ENCODE measurements around the gene CACNA1B. TPM values are rescaled to one million over a fixed set of nuclear protein-coding genes. Genes with fewer than 3 reads are reported as not detected.
A peak's percentile ranks its signal among the peaks of the same experiment; 100 is the strongest.

The CACNA1B gene
- total RNA-seq, 4 donors from 2014 or later = 0.13 to 0.42 (median 0.31) TPM

- H3K36me3 ChIP-seq = no peaks in the 10 kb centered on the region
- intact Hi-C loops (cut with DNase I) = no loop called here
- peak; percentile 88 for DNase-seq (ENCODE audit: extremely low spot score)
- TF ChIP-seq POLR2AphosphoS5 (IDR thresholded peaks at IDR 0.05) (no peak), EP300 (IDR thresholded peaks at IDR 0.05) (no peak), POLR2A (IDR thresholded peaks at IDR 0.05; ENCODE audit: low read depth) (no peak)
- TF ChIP-seq, protein P1, sequence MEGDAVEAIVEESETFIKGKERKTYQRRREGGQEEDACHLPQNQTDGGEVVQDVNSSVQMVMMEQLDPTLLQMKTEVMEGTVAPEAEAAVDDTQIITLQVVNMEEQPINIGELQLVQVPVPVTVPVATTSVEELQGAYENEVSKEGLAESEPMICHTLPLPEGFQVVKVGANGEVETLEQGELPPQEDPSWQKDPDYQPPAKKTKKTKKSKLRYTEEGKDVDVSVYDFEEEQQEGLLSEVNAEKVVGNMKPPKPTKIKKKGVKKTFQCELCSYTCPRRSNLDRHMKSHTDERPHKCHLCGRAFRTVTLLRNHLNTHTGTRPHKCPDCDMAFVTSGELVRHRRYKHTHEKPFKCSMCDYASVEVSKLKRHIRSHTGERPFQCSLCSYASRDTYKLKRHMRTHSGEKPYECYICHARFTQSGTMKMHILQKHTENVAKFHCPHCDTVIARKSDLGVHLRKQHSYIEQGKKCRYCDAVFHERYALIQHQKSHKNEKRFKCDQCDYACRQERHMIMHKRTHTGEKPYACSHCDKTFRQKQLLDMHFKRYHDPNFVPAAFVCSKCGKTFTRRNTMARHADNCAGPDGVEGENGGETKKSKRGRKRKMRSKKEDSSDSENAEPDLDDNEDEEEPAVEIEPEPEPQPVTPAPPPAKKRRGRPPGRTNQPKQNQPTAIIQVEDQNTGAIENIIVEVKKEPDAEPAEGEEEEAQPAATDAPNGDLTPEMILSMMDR (IDR thresholded peaks at IDR 0.05) = no peak
- no peak overlapping the region for H3K4me3 ChIP-seq
- no peaks in the 10 kb centered on the region for H3K9me3 ChIP-seq
- peaks cover 0 to 52% (median 0%) of the 10 kb centered on the region in 4 donors for H3K27me3 ChIP-seq
- 87% methylated on average over 10 of the region's 14 CpGs for WGBS
- no peak overlapping the region for H3K27ac ChIP-seq (replicated peaks in 1 of 4)
- H3K4me1 ChIP-seq = no peaks in the 10 kb centered on the region
Observed at GRCh38 chr9:138071292-138071691, 193.7 kb downstream of the CACNA1B start.

DNA sequence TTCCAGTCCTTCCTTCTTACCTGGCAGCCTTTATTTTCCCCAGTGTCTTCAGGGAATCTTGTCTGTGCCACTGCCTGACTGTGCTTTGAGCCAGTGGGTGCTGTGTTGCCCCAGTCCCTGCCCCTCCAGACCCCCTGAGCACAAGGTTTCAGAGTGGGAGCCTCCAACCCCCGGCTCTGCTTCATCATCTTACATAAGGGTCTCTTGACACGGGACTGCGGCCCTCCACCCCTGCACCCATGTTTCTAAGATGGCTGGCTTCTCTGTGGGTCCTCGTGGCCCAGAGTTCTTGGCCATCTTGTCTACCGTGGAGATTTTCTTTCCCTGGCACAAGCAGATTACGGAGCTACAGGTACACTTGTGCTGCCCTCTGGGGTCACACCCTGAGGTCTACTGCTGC lies 194.1 kb downstream of the CACNA1B start:
- no peak overlapping the region for H3K4me3 ChIP-seq
- intact Hi-C loops (cut with DNase I) = no loop called here
- H3K4me1 ChIP-seq = no peaks in the 10 kb centered on the region
- H3K27ac ChIP-seq (replicated peaks in 1 of 4) = no peak overlapping the region
- TF ChIP-seq POLR2A (IDR thresholded peaks at IDR 0.05; ENCODE audit: low read depth) (no peak), POLR2AphosphoS5 (IDR thresholded peaks at IDR 0.05) (no peak), EP300 (IDR thresholded peaks at IDR 0.05) (no peak)
- TF ChIP-seq, protein P1 (IDR thresholded peaks at IDR 0.05) = no peak
- H3K9me3 ChIP-seq = no peaks in the 10 kb centered on the region
- peak; percentile 80 for DNase-seq (ENCODE audit: extremely low spot score)
- H3K36me3 ChIP-seq = no peaks in the 10 kb centered on the region
- 90% methylated on average over 3 of the region's 6 CpGs for WGBS
- peaks cover 0 to 52% (median 0%) of the 10 kb centered on the region in 4 donors for H3K27me3 ChIP-seq

DNA sequence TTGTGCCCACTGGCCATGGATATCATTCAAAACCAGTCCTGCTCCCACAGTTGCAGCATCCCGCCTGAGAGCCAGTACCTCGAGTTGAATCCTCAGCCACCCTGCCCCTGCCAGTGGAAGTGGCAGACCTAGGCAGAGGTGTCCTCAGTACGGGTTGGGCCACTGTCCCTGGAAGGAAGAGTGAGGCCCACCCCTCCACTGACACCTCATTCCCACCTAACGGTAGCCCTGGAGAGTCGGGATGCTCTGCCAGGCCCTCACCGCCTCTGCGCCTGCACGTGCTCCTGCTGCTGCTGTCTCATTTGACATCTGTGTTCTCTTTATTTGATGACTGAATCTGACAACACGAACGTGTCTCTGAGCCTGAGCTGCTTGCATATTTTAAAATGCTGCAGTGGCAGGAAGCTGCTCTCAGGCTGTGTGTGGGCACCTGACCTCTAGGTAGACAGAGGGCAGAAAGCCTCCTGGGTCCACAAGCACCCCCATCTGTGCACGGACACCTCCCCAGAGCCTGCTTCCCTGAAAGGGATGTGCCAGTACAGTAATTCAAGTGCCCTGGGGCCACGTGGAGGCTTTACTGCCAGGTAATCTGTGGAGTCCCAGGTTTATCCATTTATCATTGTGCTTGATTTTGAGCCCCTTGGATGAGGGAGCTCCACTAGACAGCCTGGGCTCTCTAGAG lies 194.7 kb downstream of the CACNA1B start:
- Histone ChIP-seq H3K4me3 (no peak overlapping the region), H3K4me1 (no peaks in the 10 kb centered on the region), H3K27me3 (peaks cover 0 to 48% (median 0%) of the 10 kb centered on the region in 4 donors), H3K36me3 (no peaks in the 10 kb centered on the region), H3K9me3 (no peaks in the 10 kb centered on the region), H3K27ac (replicated peaks in 1 of 4) (no peak overlapping the region)
- TF ChIP-seq, protein P1 (IDR thresholded peaks at IDR 0.05) = no peak
- no peak for TF ChIP-seq POLR2AphosphoS5 (IDR thresholded peaks at IDR 0.05)
- TF ChIP-seq POLR2A (IDR thresholded peaks at IDR 0.05; ENCODE audit: low read depth) = no peak
- TF ChIP-seq EP300 (IDR thresholded peaks at IDR 0.05) = no peak
- intact Hi-C loops (cut with DNase I) = no loop called here
- peak; percentile 79 for DNase-seq (ENCODE audit: extremely low spot score)
- WGBS = 70% methylated on average over 10 of the region's 12 CpGs

DNA sequence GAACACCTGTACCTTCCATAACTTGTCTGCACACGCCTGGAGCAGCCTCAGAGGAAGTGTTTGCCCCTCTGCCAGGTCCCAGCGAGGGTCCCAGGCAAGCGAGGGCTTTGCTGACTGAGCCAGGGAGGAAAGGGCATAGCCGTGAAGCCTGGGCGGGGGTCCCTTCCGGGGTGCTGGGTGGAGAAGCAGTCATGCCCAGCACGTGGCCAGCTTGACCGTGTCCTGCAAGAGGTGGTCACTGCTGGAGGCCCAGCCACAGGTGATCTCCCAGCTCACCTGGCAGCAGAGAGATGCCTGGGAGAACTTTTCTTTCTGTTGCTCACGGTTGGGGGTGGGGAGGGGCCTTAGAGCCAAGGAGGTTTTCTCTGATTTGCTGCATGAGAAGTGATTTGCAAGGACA lies 195.3 kb downstream of the CACNA1B start:
- no peaks in the 10 kb centered on the region for H3K4me1 ChIP-seq
- no peak overlapping the region for H3K4me3 ChIP-seq
- no peaks in the 10 kb centered on the region for H3K9me3 ChIP-seq
- H3K27ac ChIP-seq (replicated peaks in 1 of 4) = no peak overlapping the region
- TF ChIP-seq POLR2A (IDR thresholded peaks at IDR 0.05; ENCODE audit: low read depth) = no peak
- no peak for TF ChIP-seq POLR2AphosphoS5 (IDR thresholded peaks at IDR 0.05)
- no peak for TF ChIP-seq EP300 (IDR thresholded peaks at IDR 0.05)
- TF ChIP-seq, protein P1 (IDR thresholded peaks at IDR 0.05) = no peak
- H3K27me3 ChIP-seq = peaks cover 0 to 48% (median 0%) of the 10 kb centered on the region in 4 donors
- intact Hi-C loops (cut with DNase I) = no loop called here
- 20% methylated on average over 1 of the region's 9 CpGs for WGBS
- DNase-seq (ENCODE audit: extremely low spot score) = peak; percentile 81
- no peaks in the 10 kb centered on the region for H3K36me3 ChIP-seq

Data from esophagus muscularis mucosa (tissue), 4 donors.